ENCODE measurements around the gene CTXND1. TPM values are rescaled to one million over a fixed set of nuclear protein-coding genes. Genes with fewer than 3 reads are reported as not detected.

Gene CTXND1
- total RNA-seq, 1 experiment from 2014 or later: not detected

DNA sequence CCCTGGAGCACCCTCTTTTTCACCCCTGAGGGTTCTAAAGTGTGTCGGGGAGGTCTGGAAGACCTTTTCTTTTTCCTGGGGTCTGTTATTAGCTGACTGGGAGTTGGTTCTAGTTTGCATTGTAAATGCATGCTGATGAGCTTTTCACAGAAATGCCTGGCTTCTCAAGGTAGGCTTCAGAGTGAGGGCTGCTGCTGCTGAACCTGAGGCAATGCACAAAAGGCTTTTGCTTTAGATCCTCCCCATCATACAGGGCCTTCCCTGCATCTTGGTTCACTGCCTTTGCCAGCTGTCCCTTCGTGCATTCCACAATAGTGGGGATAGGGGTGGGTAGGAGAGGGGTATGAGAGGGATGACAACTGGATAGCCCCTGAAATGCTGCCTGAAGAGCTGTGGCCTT, 52.6 kb downstream of the CTXND1 start:
- Mint-ChIP-seq H3K4me3 (ENCODE audit: unreplicated experiment) (no peak overlapping the region), H3K4me1 (ENCODE audit: insufficient read depth, unreplicated experiment) (peaks cover 11% of the 10 kb centered on the region), H3K27ac (ENCODE audit: low read depth, unreplicated experiment) (no peak overlapping the region), H3K9me3 (ENCODE audit: unreplicated experiment) (no peaks in the 10 kb centered on the region), H3K36me3 (ENCODE audit: insufficient read depth, unreplicated experiment) (no peaks in the 10 kb centered on the region), H3K27me3 (ENCODE audit: insufficient read depth, unreplicated experiment) (no peaks in the 10 kb centered on the region)
- POLR2A ChIA-PET: interaction anchor here (0.5 to 1.4 kb wide), 2 partner anchors 8 to 46 kb away, joined by 3 to 4 read pairs; no protein-coding TSS in a partner anchor
- CTCF ChIA-PET: no interaction called here
- intact Hi-C loops (cut with micrococcal nuclease): no loop called here
- TF ChIP-seq, protein P1, sequence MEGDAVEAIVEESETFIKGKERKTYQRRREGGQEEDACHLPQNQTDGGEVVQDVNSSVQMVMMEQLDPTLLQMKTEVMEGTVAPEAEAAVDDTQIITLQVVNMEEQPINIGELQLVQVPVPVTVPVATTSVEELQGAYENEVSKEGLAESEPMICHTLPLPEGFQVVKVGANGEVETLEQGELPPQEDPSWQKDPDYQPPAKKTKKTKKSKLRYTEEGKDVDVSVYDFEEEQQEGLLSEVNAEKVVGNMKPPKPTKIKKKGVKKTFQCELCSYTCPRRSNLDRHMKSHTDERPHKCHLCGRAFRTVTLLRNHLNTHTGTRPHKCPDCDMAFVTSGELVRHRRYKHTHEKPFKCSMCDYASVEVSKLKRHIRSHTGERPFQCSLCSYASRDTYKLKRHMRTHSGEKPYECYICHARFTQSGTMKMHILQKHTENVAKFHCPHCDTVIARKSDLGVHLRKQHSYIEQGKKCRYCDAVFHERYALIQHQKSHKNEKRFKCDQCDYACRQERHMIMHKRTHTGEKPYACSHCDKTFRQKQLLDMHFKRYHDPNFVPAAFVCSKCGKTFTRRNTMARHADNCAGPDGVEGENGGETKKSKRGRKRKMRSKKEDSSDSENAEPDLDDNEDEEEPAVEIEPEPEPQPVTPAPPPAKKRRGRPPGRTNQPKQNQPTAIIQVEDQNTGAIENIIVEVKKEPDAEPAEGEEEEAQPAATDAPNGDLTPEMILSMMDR (IDR thresholded peaks at IDR 0.05; ENCODE audit: unreplicated experiment): no peak
- no TSS peak for BruUV-seq (replicated peaks)
- no peak for DNase-seq (ENCODE audit: unreplicated experiment)

DNA sequence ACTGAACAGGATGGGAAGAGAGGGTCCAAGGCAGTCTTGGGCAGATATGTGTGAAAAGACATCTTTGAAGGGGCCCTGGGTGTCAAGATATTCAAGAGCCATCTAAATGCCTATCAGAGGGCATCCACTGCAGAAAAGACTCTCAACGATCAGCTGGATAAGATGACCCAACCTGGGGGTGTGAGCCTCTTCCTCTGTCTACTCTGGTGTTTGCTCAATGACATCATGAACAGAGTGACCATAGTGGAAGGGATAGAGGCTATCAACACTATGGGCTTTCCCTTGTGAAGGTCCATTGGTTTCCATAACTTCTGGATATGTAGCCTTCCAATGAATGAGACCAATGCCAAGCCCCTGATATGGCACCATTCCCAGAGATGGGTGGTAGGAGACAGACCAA, 57.1 kb downstream of the CTXND1 start:
- Mint-ChIP-seq H3K27ac (ENCODE audit: low read depth, unreplicated experiment) (no peak overlapping the region), H3K27me3 (ENCODE audit: insufficient read depth, unreplicated experiment) (no peaks in the 10 kb centered on the region), H3K4me3 (ENCODE audit: unreplicated experiment) (no peak overlapping the region), H3K4me1 (ENCODE audit: insufficient read depth, unreplicated experiment) (no peaks in the 10 kb centered on the region), H3K36me3 (ENCODE audit: insufficient read depth, unreplicated experiment) (no peaks in the 10 kb centered on the region), H3K9me3 (ENCODE audit: unreplicated experiment) (no peaks in the 10 kb centered on the region)
- intact Hi-C loops (cut with micrococcal nuclease): no loop called here
- BruUV-seq (replicated peaks): no TSS peak
- ChIA-PET POLR2A (no interaction called here), CTCF (no interaction called here)
- TF ChIP-seq, protein P1 (IDR thresholded peaks at IDR 0.05; ENCODE audit: unreplicated experiment): no peak
- no peak for DNase-seq (ENCODE audit: unreplicated experiment)

DNA sequence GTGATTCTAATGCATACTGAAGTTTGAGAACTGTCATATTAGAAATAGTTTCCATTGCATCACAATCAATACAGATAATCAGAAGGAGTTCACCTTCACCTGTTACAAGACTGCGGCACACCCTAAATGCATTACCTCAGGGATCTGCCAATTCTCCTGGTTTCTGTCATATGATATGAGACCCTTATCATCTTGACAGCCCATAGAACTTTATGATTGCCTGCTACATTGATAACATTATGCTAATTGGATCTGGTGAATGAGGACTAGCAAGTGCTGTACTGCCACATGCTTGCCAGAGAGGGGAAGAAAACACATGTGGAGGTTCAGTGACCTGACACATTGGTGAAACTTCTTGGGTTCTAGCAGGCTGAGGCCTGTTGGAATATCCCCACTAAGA, 57.8 kb downstream of the CTXND1 start:
- ChIA-PET CTCF (no interaction called here), POLR2A (no interaction called here)
- intact Hi-C loops (cut with micrococcal nuclease): no loop called here
- TF ChIP-seq, protein P1 (IDR thresholded peaks at IDR 0.05; ENCODE audit: unreplicated experiment): no peak
- H3K4me1 Mint-ChIP-seq (ENCODE audit: insufficient read depth, unreplicated experiment): no peaks in the 10 kb centered on the region
- no peak overlapping the region for H3K4me3 Mint-ChIP-seq (ENCODE audit: unreplicated experiment)
- no peak for DNase-seq (ENCODE audit: unreplicated experiment)
- no TSS peak for BruUV-seq (replicated peaks)
- H3K36me3 Mint-ChIP-seq (ENCODE audit: insufficient read depth, unreplicated experiment): no peaks in the 10 kb centered on the region
- no peaks in the 10 kb centered on the region for H3K27me3 Mint-ChIP-seq (ENCODE audit: insufficient read depth, unreplicated experiment)
- H3K9me3 Mint-ChIP-seq (ENCODE audit: unreplicated experiment): no peaks in the 10 kb centered on the region
- no peak overlapping the region for H3K27ac Mint-ChIP-seq (ENCODE audit: low read depth, unreplicated experiment)

DNA sequence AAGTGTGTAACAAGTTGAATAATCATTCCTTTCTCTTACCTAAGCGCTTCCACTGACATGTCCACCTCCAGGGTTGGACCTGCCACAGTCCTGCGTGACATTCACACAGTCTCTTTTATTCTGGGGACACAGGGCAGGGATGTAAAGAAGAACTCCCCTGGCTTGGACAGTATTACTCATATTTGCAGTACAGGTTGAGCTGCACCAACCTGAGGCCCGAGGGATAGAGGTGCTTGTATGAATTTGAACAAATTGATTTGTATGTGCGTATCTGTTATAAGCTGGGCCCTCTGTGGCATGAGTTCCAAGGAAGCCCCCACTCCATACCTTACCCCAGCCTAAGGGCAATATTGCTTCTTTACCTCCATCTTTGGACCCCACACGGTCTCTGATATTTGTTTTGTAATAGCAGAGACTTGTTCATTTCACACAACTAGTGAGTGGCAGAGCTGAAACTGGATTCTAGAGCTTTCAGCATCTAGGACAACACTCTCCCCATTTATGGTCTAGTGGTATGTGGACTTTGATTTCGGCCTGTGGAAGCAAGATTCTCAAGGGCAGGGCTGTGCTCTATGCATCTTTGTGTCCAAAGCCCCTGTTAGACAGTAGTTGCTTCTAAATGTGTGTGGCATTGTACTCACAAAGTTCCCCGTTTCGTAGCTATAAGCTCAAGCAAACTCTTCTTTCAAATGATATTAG, 60.0 kb downstream of the CTXND1 start:
- no peaks in the 10 kb centered on the region for H3K27me3 Mint-ChIP-seq (ENCODE audit: insufficient read depth, unreplicated experiment)
- ChIA-PET CTCF (interaction anchor here (0.6 kb wide), 1 partner anchor 66 kb away, joined by 4 read pairs; no protein-coding TSS in a partner anchor), POLR2A (interaction anchor here (0.8 to 1.0 kb wide), 2 partner anchors 11 to 132 kb away, joined by 3 read pairs; no protein-coding TSS in a partner anchor)
- H3K4me3 Mint-ChIP-seq (ENCODE audit: unreplicated experiment): no peak overlapping the region
- BruUV-seq (replicated peaks): no TSS peak
- no peaks in the 10 kb centered on the region for H3K9me3 Mint-ChIP-seq (ENCODE audit: unreplicated experiment)
- TF ChIP-seq, protein P1 (IDR thresholded peaks at IDR 0.05; ENCODE audit: unreplicated experiment): no peak
- intact Hi-C loops (cut with micrococcal nuclease): no loop called here
- no peaks in the 10 kb centered on the region for H3K4me1 Mint-ChIP-seq (ENCODE audit: insufficient read depth, unreplicated experiment)
- no peak for DNase-seq (ENCODE audit: unreplicated experiment)
- H3K36me3 Mint-ChIP-seq (ENCODE audit: insufficient read depth, unreplicated experiment): no peaks in the 10 kb centered on the region
- H3K27ac Mint-ChIP-seq (ENCODE audit: low read depth, unreplicated experiment): no peak overlapping the region
